K562 (cell line): Measurements from ENCODE around the gene ICAM1. TPM values are rescaled to one million over a fixed set of nuclear protein-coding genes. Genes with fewer than 3 reads are reported as not detected.

Experiments
- ATAC-seq: fragments of 200-7000 bp; cut with Tn5 transposase; 3 replicates; pipeline ENCODE4 v1.9.1; 2020; ENCODE audit warnings: moderate library complexity
- BruUV-seq: library from RNA; stranded (reverse); fragments of 400-500 nt; replicated peaks from 2 replicates; lab custom pipeline; 2021; lab: Mats Ljungman, UMichigan
- CTCF ChIA-PET: fragments of 300-600 bp; formaldehyde crosslinking; extraction: SDS; loops from one replicate; lab custom pipeline; 2021; ENCODE audit warnings: low intra/inter-chr PET ratio; lab: Yijun Ruan, JAX
- POLR2A ChIA-PET: fragments of 300-600, 350-650 bp; sonication (Branson Sonifier 250); formaldehyde crosslinking; extraction: SDS; loops from one replicate; lab custom pipeline; 2021; ENCODE audit warnings: antibody characterized with exemption, inconsistent platforms; lab: Yijun Ruan, JAX
- DNase-seq, 4 experiments: peaks; one replicate each; pipeline versions ENCODE4 v3.0.0 to v3.0.0-alpha.2; 2011 to 2018; ENCODE audit warnings: low spot score in 3 of 4, mixed read lengths in 3 of 4; ENCODE audit errors: extremely low read depth in 1 of 4
- FAIRE-seq: peaks from 2 replicates; lab custom pipeline; 2011; peaks lifted over from hg19 to GRCh38; lab: Jason Lieb, UNC
- H2AFZ ChIP-seq: 2 replicates; pipeline ENCODE4 v1.6.0; 2011; ENCODE audit warnings: low read depth, low read length, control low read depth, inconsistent platforms
- H3K27ac ChIP-seq: fragments of 200-600 bp; 3 replicates; pipeline ENCODE4 v1.8.0; 2011; ENCODE audit warnings: low read depth, mild to moderate bottlenecking, control low read depth, inconsistent platforms, low read length, moderate library complexity, mixed read lengths; ENCODE audit errors: extremely low read depth
- H3K27me3 ChIP-seq, 2 experiments: fragments of 300-600 bp in 1 of 2; 2 replicates in 1 of 2; 3 replicates in 1 of 2; pipeline versions ENCODE4 v1.6.0 to v1.8.0; 2011; ENCODE audit warnings: inconsistent platforms in 2 of 2, low read length in 2 of 2, mild to moderate bottlenecking in 1 of 2, mixed read lengths in 1 of 2, moderate library complexity in 1 of 2; ENCODE audit not compliant: control insufficient read depth in 2 of 2, insufficient read depth in 2 of 2
- H3K36me3 ChIP-seq: fragments of 300-600 bp; 3 replicates; pipeline ENCODE4 v1.8.0; 2011; ENCODE audit warnings: mild to moderate bottlenecking, low read length, inconsistent platforms; ENCODE audit not compliant: control insufficient read depth, insufficient read depth
- H3K4me1 ChIP-seq, 2 experiments: fragments of 200-600 bp in 1 of 2; replicated peaks in 1 of 2; 2 replicates in 1 of 2; 3 replicates in 1 of 2; pipeline versions ENCODE4 v1.5.1 to v1.8.0; 2011; ENCODE audit warnings: inconsistent platforms in 2 of 2, low read length in 2 of 2, mild to moderate bottlenecking in 1 of 2, mixed read lengths in 1 of 2, moderate library complexity in 1 of 2; ENCODE audit not compliant: control insufficient read depth in 2 of 2, insufficient read depth in 2 of 2
- H3K4me2 ChIP-seq: 2 replicates; pipeline ENCODE4 v1.6.1; 2011; ENCODE audit warnings: low read length, control low read depth, inconsistent platforms, mixed read lengths; ENCODE audit not compliant: insufficient read depth
- H3K4me3 ChIP-seq: fragments of 200-600 bp; sonication (generic), shearing (Covaris generic); 2 replicates; pipeline ENCODE4 v1.5.1; 2016; ENCODE audit warnings: control low read depth, inconsistent platforms
- H3K79me2 ChIP-seq: fragments of 200-600 bp; 3 replicates; pipeline ENCODE4 v1.8.0; 2011; ENCODE audit warnings: low read length, inconsistent platforms; ENCODE audit not compliant: control insufficient read depth, insufficient read depth
- H3K9ac ChIP-seq, 2 experiments: 2 replicates each; pipeline versions ENCODE4 v1.6.0 to v1.6.1; 2011; ENCODE audit warnings: low read depth in 2 of 2, low read length in 2 of 2, control low read depth in 1 of 2, inconsistent platforms in 1 of 2, mild to moderate bottlenecking in 1 of 2, mixed read lengths in 1 of 2; ENCODE audit not compliant: insufficient read depth in 1 of 2
- H3K9me1 ChIP-seq: one replicate; pipeline ENCODE4 v1.6.0; 2011; ENCODE audit warnings: inconsistent platforms, mild to moderate bottlenecking, low read length, moderate library complexity; ENCODE audit not compliant: control insufficient read depth, insufficient read depth
- H3K9me3 ChIP-seq: replicated peaks from 2 replicates; pipeline ENCODE4 v1.5.1; 2011; ENCODE audit warnings: low read depth, low read length, inconsistent platforms; ENCODE audit not compliant: control insufficient read depth, insufficient read depth
- H4K20me1 ChIP-seq: replicated peaks from 2 replicates; pipeline ENCODE4 v1.6.1; 2011; ENCODE audit warnings: low read length, inconsistent platforms, mixed read lengths; ENCODE audit not compliant: control insufficient read depth, insufficient read depth
- ELF2 ChIP-seq: fragments of 250-450 bp; sonication (Bioruptor Pico); IDR thresholded peaks from 2 replicates; pipeline ENCODE4 v1.5.0; 2021; ENCODE audit warnings: mild to moderate bottlenecking
- HNRNPUL1 ChIP-seq: fragments of 200-400 bp; formaldehyde crosslinking; IDR thresholded peaks from 2 replicates; pipeline ENCODE4 v1.6.1; 2017; ENCODE audit warnings: low read length
- MLLT1 ChIP-seq, 2 experiments: fragments of 450-650 bp; IDR thresholded peaks; 2 replicates each; pipeline ENCODE4 v1.6.1; 2016
- ZNF23 ChIP-seq: fragments of 250-450 bp; sonication (Bioruptor Pico); IDR thresholded peaks from 2 replicates; pipeline ENCODE4 v1.4.0; 2020; ENCODE audit warnings: mild to moderate bottlenecking
- WGBS: fragments of 100-300 bp; shearing (Covaris generic); methylation state at CpG from one replicate; pipeline ENCODE4 v1.1.6; 2016; ENCODE audit warnings: low coverage, mixed read lengths; ENCODE audit not compliant: insufficient coverage; ENCODE audit errors: missing lambda C conversion rate; 5-methylcytosine and 5-hydroxymethylcytosine counted together
- in situ Hi-C: fragments of 300-500 bp; cut with MboI; formaldehyde crosslinking; loops from 4 replicates; pipeline ENCODE4 v1.15.0; 2018; ENCODE audit warnings: inconsistent platforms, mixed read lengths
- intact Hi-C: fragments of 100-400 bp; cut with micrococcal nuclease; formaldehyde crosslinking; loops from 2 replicates; pipeline ENCODE4 v1.14.2; 2022
- polyA plus RNA-seq, 8 experiments: library from polyadenylated mRNA; depleted of rRNA in 4 of 8; stranded (reverse) in 5 of 8; unstranded in 3 of 8; fragments of >200 nt; fragmentation: Nextera tagmentation in 2 of 8; fragmentation: Illumina TruSeq in 1 of 8; extraction: Ambion mirVana in 2 of 8; extraction: Trizol in 1 of 8; gene quantifications; 2 replicates each; pipeline versions ENCODE4 v1.2.1 to v1.2.3, GENCODE V29; 2011 to 2014; ENCODE audit warnings: inconsistent platforms in 1 of 8, missing spikeins in 1 of 8
- total RNA-seq, 7 experiments: library from RNA; depleted of rRNA in 6 of 7; stranded (reverse); fragments of >200 nt in 6 of 7; fragmentation: Illumina TruSeq in 2 of 7; extraction: Trizol in 2 of 7; gene quantifications; 2 replicates each; pipeline versions ENCODE4 v1.2.1 to v1.2.3, GENCODE V29; 2011 to 2021; ENCODE audit warnings: low replicate concordance in 1 of 7

Gene ICAM1
- total and polyA plus RNA-seq, 9 of the 15 experiments (the other 6 are each of a cell fraction or from before 2014, with no cell fraction given): 2.3 to 24.4 (median 13.4) TPM

- intact Hi-C loops (no loop called here), in situ Hi-C loops (no loop called here)
- no TSS peak for BruUV-seq
- peaks cover 1% of the 10 kb centered on the region for H3K9me1 ChIP-seq
- WGBS: 87% methylated on average over 5 of the region's 5 CpGs
- H2AFZ ChIP-seq: no peak overlapping the region
- H3K36me3 ChIP-seq: peaks cover 82% of the 10 kb centered on the region; the same call in 2 of the 3 replicates
- no peak overlapping the region for H3K4me3 ChIP-seq
- ChIA-PET CTCF (no interaction called here), POLR2A (interaction anchor here (0.9 to 1.9 kb wide), 4 partner anchors 8 to 92 kb away, joined by 3 to 15 read pairs (median 6); partner anchors contain the start of genes ICAM1 and ICAM5)
- no peaks in the 10 kb centered on the region for H4K20me1 ChIP-seq
- H3K27me3 ChIP-seq: no peaks in the 10 kb centered on the region
- no peak for ATAC-seq
- H3K9ac ChIP-seq: peak overlapping the region in 1 of 2 experiments; percentile 36; a peak in 1 of 4 replicates
- DNase-seq: no peak
- H3K9me3 ChIP-seq: no peaks in the 10 kb centered on the region
- H3K4me2 ChIP-seq: no peak overlapping the region
- TF ChIP-seq HNRNPUL1: no peak
- TF ChIP-seq ELF2 (CRISPR knock-in tag): no peak
- no peak for TF ChIP-seq MLLT1 (IDR thresholded peaks at IDR 0.05)
- no peak for TF ChIP-seq ZNF23 (CRISPR knock-in tag)
- peaks cover 11 to 21% of the 10 kb centered on the region in 2 experiments; a peak in 4 of 5 replicates for H3K4me1 ChIP-seq
- FAIRE-seq: no peak
- peaks cover 8% of the 10 kb centered on the region; the same call in 2 of the 3 replicates for H3K79me2 ChIP-seq
- H3K27ac ChIP-seq: no peak overlapping the region
Observed at GRCh38 chr19:10279737-10280442, 9.0 kb downstream of the ICAM1 start.
